ENCODE results near the gene TMEM127. TPM values are rescaled to one million over a fixed set of nuclear protein-coding genes. Genes with fewer than 3 reads are reported as not detected.
A peak's percentile ranks its signal among the peaks of the same experiment; 100 is the strongest.

Gene TMEM127
- total and polyA plus RNA-seq, 11 donors: 18.6 to 134 (median 103) TPM

DNA sequence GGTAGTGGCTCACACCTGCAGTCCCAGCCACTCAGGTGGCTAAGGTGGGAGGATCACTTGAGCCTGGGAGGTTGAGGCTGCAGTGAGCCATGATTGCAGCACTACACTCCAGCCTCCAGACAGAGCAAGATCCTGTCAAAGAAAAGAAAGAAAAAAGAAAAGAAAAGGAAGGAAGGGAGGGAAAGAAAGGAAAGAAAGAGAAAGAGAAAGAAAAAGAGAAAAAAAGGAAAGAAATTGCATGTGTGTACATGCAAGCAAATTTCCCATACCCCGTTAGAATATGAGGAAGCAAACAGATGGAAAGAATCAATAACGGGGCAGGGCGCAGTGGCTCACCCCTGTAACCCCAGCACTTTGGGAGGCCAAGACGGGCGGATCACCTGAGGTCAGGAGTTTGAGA, 17.9 kb downstream of the TMEM127 start:
- Histone ChIP-seq H3K9me3 (no peaks in the 10 kb centered on the region), H3K4me1 (peaks cover 0 to 83% (median 35%) of the 10 kb centered on the region in 12 donors), H3K27ac (peak overlapping the region in 1 of 12 donors; percentile 40), H3K27me3 (no peaks in the 10 kb centered on the region), H3K4me3 (no peak overlapping the region), H3K36me3 (peaks cover 0 to 21% (median 14%) of the 10 kb centered on the region in 9 donors)
- WGBS, 4 donors: 92 to 96% (median 93%) methylated on average over 5 of the region's 5 CpGs
- DNase-seq (no peak), ATAC-seq (no peak)
- no peak for TF ChIP-seq POLR2A (IDR thresholded peaks at IDR 0.05)
- TF ChIP-seq, protein P1, sequence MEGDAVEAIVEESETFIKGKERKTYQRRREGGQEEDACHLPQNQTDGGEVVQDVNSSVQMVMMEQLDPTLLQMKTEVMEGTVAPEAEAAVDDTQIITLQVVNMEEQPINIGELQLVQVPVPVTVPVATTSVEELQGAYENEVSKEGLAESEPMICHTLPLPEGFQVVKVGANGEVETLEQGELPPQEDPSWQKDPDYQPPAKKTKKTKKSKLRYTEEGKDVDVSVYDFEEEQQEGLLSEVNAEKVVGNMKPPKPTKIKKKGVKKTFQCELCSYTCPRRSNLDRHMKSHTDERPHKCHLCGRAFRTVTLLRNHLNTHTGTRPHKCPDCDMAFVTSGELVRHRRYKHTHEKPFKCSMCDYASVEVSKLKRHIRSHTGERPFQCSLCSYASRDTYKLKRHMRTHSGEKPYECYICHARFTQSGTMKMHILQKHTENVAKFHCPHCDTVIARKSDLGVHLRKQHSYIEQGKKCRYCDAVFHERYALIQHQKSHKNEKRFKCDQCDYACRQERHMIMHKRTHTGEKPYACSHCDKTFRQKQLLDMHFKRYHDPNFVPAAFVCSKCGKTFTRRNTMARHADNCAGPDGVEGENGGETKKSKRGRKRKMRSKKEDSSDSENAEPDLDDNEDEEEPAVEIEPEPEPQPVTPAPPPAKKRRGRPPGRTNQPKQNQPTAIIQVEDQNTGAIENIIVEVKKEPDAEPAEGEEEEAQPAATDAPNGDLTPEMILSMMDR (IDR thresholded peaks at IDR 0.05): no peak
- intact Hi-C loops (cut with DNase I): loop anchor here in 1 of 10 donors (5.0 kb wide), 1 partner anchor 36 kb away; no protein-coding TSS in a partner anchor

DNA sequence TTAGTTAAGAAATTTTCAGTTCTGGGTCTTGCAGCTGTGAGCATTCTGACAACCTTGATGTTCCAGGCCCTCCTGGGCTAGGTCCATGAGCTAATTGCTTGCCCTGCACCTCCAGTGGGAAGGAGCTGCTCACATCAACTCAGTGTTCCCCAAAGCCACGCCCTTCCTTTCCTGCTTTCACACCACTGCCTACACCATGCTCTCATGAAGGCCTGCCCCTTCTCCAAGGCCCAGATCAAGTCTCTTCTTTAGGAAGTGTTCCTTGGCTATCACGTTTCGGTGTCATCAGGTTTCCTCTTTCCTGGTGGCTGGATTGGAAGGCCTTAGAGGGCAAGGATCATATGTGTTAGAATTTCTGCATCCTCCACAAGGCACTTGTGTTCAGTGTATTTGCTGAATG, 18.8 kb downstream of the TMEM127 start:
- Histone ChIP-seq H3K27me3 (no peaks in the 10 kb centered on the region), H3K27ac (peak overlapping the region in 1 of 12 donors; percentile 89), H3K9me3 (no peaks in the 10 kb centered on the region), H3K4me3 (no peak overlapping the region), H3K4me1 (peaks cover 0 to 83% (median 31%) of the 10 kb centered on the region in 12 donors), H3K36me3 (peaks cover 0 to 12% (median 6%) of the 10 kb centered on the region in 9 donors)
- peak in 1 of 4 donors; percentile 10 for ATAC-seq
- 72 to 82% (median 75%) methylated on average over 3 of the region's 3 CpGs for WGBS, 4 donors
- intact Hi-C loops (cut with DNase I): loop anchor here in 1 of 10 donors (5.0 kb wide), 1 partner anchor 35 kb away; no protein-coding TSS in a partner anchor
- DNase-seq: no peak
- TF ChIP-seq, protein P1 (IDR thresholded peaks at IDR 0.05): no peak
- TF ChIP-seq POLR2A (IDR thresholded peaks at IDR 0.05): no peak

DNA sequence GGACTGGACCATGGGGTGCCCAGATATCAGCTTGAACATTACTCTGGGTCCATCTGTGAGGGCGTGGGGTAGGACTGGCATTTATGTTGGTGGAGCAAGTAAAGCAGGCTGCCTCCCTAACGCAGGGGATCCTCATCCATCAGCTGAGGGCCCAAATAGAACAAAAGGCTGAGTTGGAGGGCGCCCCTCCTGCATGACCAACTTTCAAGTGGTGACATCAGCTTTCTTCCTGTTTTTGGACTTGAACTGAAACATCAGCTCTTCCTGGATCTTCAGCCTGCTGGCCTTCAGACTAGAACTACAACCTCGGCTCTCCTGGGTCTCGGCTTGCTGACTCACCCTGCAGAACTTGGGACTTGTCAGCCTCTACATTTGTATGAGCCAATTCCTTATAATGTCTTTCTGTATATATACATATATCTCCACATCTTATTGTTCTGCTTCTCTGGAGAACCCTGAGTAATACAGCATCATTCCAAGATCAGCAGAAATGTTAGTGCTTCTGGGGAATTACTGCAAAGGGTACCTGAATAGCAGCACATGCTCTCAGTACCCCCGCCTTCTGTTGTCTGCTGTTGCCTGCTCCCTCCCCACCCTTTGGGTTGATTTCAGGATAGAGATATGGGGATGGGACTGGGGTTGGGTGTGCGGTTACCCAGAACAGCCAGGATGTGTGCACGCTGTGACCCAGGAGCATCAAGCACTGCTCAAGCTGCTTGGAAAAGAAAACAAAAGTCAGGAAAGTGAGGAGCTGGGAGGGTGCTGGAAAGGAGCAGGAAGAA, 20.0 kb downstream of the TMEM127 start:
- Histone ChIP-seq H3K27me3 (no peaks in the 10 kb centered on the region), H3K27ac (peak overlapping the region in 2 of 12 donors; percentile 15 to 89), H3K36me3 (peaks cover 0 to 4% (median 0%) of the 10 kb centered on the region in 9 donors), H3K4me3 (no peak overlapping the region), H3K4me1 (peaks cover 0 to 83% (median 31%) of the 10 kb centered on the region in 12 donors), H3K9me3 (no peaks in the 10 kb centered on the region)
- 78 to 88% (median 84%) methylated on average over 8 of the region's 8 CpGs for WGBS, 4 donors
- ATAC-seq: peak in 3 of 4 donors; percentile 3 to 16 (median 6)
- no peak for DNase-seq
- TF ChIP-seq, protein P1 (IDR thresholded peaks at IDR 0.05): no peak
- no peak for TF ChIP-seq POLR2A (IDR thresholded peaks at IDR 0.05)
- intact Hi-C loops (cut with DNase I): loop anchor here in 1 of 10 donors (5.0 kb wide), 1 partner anchor 33 kb away; no protein-coding TSS in a partner anchor

DNA sequence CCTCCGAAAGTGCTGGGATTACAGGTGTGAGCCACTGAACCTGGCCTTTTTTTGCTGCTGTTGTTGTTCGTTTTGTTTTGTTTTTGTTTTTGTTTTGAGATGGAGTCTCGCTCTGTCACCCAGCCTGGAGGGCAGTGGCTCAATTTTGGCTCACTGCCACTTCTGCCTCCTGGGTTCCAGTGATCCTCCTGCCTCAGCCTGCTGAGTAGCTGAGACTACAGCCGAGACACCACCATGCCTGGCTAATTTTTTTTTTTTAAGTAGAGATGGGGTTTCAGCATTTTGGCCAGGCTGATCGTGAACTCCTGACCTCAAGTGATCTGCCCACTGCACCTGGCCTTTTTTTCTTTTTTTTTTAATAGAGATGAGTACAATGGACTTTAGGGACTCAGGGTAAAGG, 22.0 kb downstream of the TMEM127 start:
- no peaks in the 10 kb centered on the region for H3K9me3 ChIP-seq
- H3K4me3 ChIP-seq: no peak overlapping the region
- TF ChIP-seq, protein P1 (IDR thresholded peaks at IDR 0.05): no peak
- TF ChIP-seq POLR2A (IDR thresholded peaks at IDR 0.05): no peak
- 83 to 95% (median 94%) methylated on average over 5 of the region's 5 CpGs for WGBS, 4 donors
- H3K27me3 ChIP-seq: no peaks in the 10 kb centered on the region
- no peak overlapping the region for H3K27ac ChIP-seq
- ATAC-seq (no peak), DNase-seq (no peak)
- intact Hi-C loops (cut with DNase I): no loop called here
- H3K4me1 ChIP-seq: peaks cover 0 to 73% (median 24%) of the 10 kb centered on the region in 12 donors
- no peaks in the 10 kb centered on the region for H3K36me3 ChIP-seq

Measured in heart left ventricle (tissue), 16 donors.